ENCODE results near the gene SIRT1. TPM values are rescaled to one million over a fixed set of nuclear protein-coding genes. Genes with fewer than 3 reads are reported as not detected.

The SIRT1 gene
- total RNA-seq, 1 donor from 2014 or later: 29.3 TPM

- peaks cover 27% of the 10 kb centered on the region for H3K36me3 Mint-ChIP-seq (ENCODE audit: low read depth)
- intact Hi-C loops (cut with micrococcal nuclease): no loop called here
- H3K9me3 Mint-ChIP-seq: no peaks in the 10 kb centered on the region
- no peaks in the 10 kb centered on the region for H3K27me3 Mint-ChIP-seq (ENCODE audit: insufficient read depth)
- DNase-seq (ENCODE audit: low spot score): no peak
- H3K4me3 Mint-ChIP-seq: no peak overlapping the region
- H3K27ac Mint-ChIP-seq: no peak overlapping the region
- peaks cover 11% of the 10 kb centered on the region for H3K4me1 Mint-ChIP-seq (ENCODE audit: low read depth)
Measured at GRCh38 chr10:67893637-67894036, 9.2 kb downstream of the SIRT1 start.

GRCh38 chr10:67903581-67903980 lies 19.1 kb downstream of the SIRT1 start:
- Mint-ChIP-seq H3K36me3 (ENCODE audit: low read depth) (peaks cover 38% of the 10 kb centered on the region), H3K4me1 (ENCODE audit: low read depth) (peaks cover 5% of the 10 kb centered on the region), H3K27me3 (ENCODE audit: insufficient read depth) (no peaks in the 10 kb centered on the region), H3K4me3 (no peak overlapping the region), H3K27ac (no peak overlapping the region), H3K9me3 (no peaks in the 10 kb centered on the region)
- intact Hi-C loops (cut with micrococcal nuclease): no loop called here
- DNase-seq (ENCODE audit: low spot score): no peak

GRCh38 chr10:67912331-67912946 lies 28.0 kb downstream of the SIRT1 start:
- Mint-ChIP-seq H3K9me3 (no peaks in the 10 kb centered on the region), H3K4me1 (ENCODE audit: low read depth) (peaks cover 16% of the 10 kb centered on the region), H3K27me3 (ENCODE audit: insufficient read depth) (no peaks in the 10 kb centered on the region), H3K4me3 (no peak overlapping the region), H3K27ac (peak overlapping the region; percentile 54), H3K36me3 (ENCODE audit: low read depth) (peaks cover 57% of the 10 kb centered on the region)
- intact Hi-C loops (cut with micrococcal nuclease): no loop called here
- no peak for DNase-seq (ENCODE audit: low spot score)

- intact Hi-C loops (cut with micrococcal nuclease): no loop called here
- H3K36me3 Mint-ChIP-seq (ENCODE audit: low read depth): peaks cover 45% of the 10 kb centered on the region
- DNase-seq (ENCODE audit: low spot score): no peak
Measured at GRCh38 chr10:67914777-67915340, 30.4 kb downstream of the SIRT1 start.

GRCh38 chr10:67917169-67917568 lies 32.7 kb downstream of the SIRT1 start:
- no peaks in the 10 kb centered on the region for H3K27me3 Mint-ChIP-seq (ENCODE audit: insufficient read depth)
- DNase-seq (ENCODE audit: low spot score): no peak
- H3K9me3 Mint-ChIP-seq: no peaks in the 10 kb centered on the region
- no peak overlapping the region for H3K27ac Mint-ChIP-seq
- H3K4me1 Mint-ChIP-seq (ENCODE audit: low read depth): peaks cover 11% of the 10 kb centered on the region
- intact Hi-C loops (cut with micrococcal nuclease): loop anchor here (2.0 kb wide), 1 partner anchor 32 kb away; the partner anchor contains the start of gene SIRT1
- H3K36me3 Mint-ChIP-seq (ENCODE audit: low read depth): peaks cover 40% of the 10 kb centered on the region
- H3K4me3 Mint-ChIP-seq: no peak overlapping the region

More at GRCh38 chr10:67914777-67915340, 30.4 kb downstream of the SIRT1 start:
- Mint-ChIP-seq H3K9me3 (no peaks in the 10 kb centered on the region), H3K27me3 (ENCODE audit: insufficient read depth) (no peaks in the 10 kb centered on the region), H3K4me1 (ENCODE audit: low read depth) (peaks cover 16% of the 10 kb centered on the region), H3K27ac (no peak overlapping the region), H3K4me3 (no peak overlapping the region)

- peaks cover 35% of the 10 kb centered on the region for H3K36me3 Mint-ChIP-seq (ENCODE audit: low read depth)
- intact Hi-C loops (cut with micrococcal nuclease): loop anchor here (2.0 kb wide), 1 partner anchor 33 kb away; the partner anchor contains the start of gene SIRT1
- peaks cover 6% of the 10 kb centered on the region for H3K4me1 Mint-ChIP-seq (ENCODE audit: low read depth)
- no peak overlapping the region for H3K27ac Mint-ChIP-seq
- no peaks in the 10 kb centered on the region for H3K9me3 Mint-ChIP-seq
- H3K27me3 Mint-ChIP-seq (ENCODE audit: insufficient read depth): no peaks in the 10 kb centered on the region
- no peak overlapping the region for H3K4me3 Mint-ChIP-seq
- DNase-seq (ENCODE audit: low spot score): no peak
Measured at GRCh38 chr10:67917679-67918078, 33.2 kb downstream of the SIRT1 start.

GRCh38 chr10:67921065-67921464 lies 36.6 kb downstream of the SIRT1 start:
- H3K4me3 Mint-ChIP-seq: no peak overlapping the region
- H3K9me3 Mint-ChIP-seq: no peaks in the 10 kb centered on the region
- no peak overlapping the region for H3K27ac Mint-ChIP-seq
- no peak for DNase-seq (ENCODE audit: low spot score)
- H3K27me3 Mint-ChIP-seq (ENCODE audit: insufficient read depth): no peaks in the 10 kb centered on the region
- H3K4me1 Mint-ChIP-seq (ENCODE audit: low read depth): no peaks in the 10 kb centered on the region
- peaks cover 22% of the 10 kb centered on the region for H3K36me3 Mint-ChIP-seq (ENCODE audit: low read depth)
- intact Hi-C loops (cut with micrococcal nuclease): no loop called here

- H3K9me3 Mint-ChIP-seq: no peaks in the 10 kb centered on the region
- H3K27ac Mint-ChIP-seq: no peak overlapping the region
- H3K4me3 Mint-ChIP-seq: no peak overlapping the region
- no peaks in the 10 kb centered on the region for H3K27me3 Mint-ChIP-seq (ENCODE audit: insufficient read depth)
- H3K36me3 Mint-ChIP-seq (ENCODE audit: low read depth): peaks cover 21% of the 10 kb centered on the region
- H3K4me1 Mint-ChIP-seq (ENCODE audit: low read depth): no peaks in the 10 kb centered on the region
- DNase-seq (ENCODE audit: low spot score): no peak
- intact Hi-C loops (cut with micrococcal nuclease): no loop called here
Measured at GRCh38 chr10:67923551-67923950, 39.1 kb downstream of the SIRT1 start.

- no peaks in the 10 kb centered on the region for H3K27me3 Mint-ChIP-seq (ENCODE audit: insufficient read depth)
- H3K36me3 Mint-ChIP-seq (ENCODE audit: low read depth): peaks cover 21% of the 10 kb centered on the region
- H3K4me3 Mint-ChIP-seq: no peak overlapping the region
- no peaks in the 10 kb centered on the region for H3K4me1 Mint-ChIP-seq (ENCODE audit: low read depth)
- H3K9me3 Mint-ChIP-seq: no peaks in the 10 kb centered on the region
- DNase-seq (ENCODE audit: low spot score): no peak
- intact Hi-C loops (cut with micrococcal nuclease): no loop called here
- H3K27ac Mint-ChIP-seq: no peak overlapping the region
Measured at GRCh38 chr10:67924136-67924535, 39.7 kb downstream of the SIRT1 start.

GRCh38 chr10:67925449-67926005 lies 41.1 kb downstream of the SIRT1 start:
- no peaks in the 10 kb centered on the region for H3K4me1 Mint-ChIP-seq (ENCODE audit: low read depth)
- intact Hi-C loops (cut with micrococcal nuclease): no loop called here
- peaks cover 16% of the 10 kb centered on the region for H3K36me3 Mint-ChIP-seq (ENCODE audit: low read depth)
- no peak for DNase-seq (ENCODE audit: low spot score)
- no peaks in the 10 kb centered on the region for H3K27me3 Mint-ChIP-seq (ENCODE audit: insufficient read depth)
- H3K27ac Mint-ChIP-seq: no peak overlapping the region
- no peak overlapping the region for H3K4me3 Mint-ChIP-seq
- no peaks in the 10 kb centered on the region for H3K9me3 Mint-ChIP-seq

- no peaks in the 10 kb centered on the region for H3K27me3 Mint-ChIP-seq (ENCODE audit: insufficient read depth)
- no peak for DNase-seq (ENCODE audit: low spot score)
- H3K36me3 Mint-ChIP-seq (ENCODE audit: low read depth): peaks cover 14% of the 10 kb centered on the region
- no peak overlapping the region for H3K27ac Mint-ChIP-seq
- intact Hi-C loops (cut with micrococcal nuclease): no loop called here
- no peaks in the 10 kb centered on the region for H3K9me3 Mint-ChIP-seq
- no peak overlapping the region for H3K4me3 Mint-ChIP-seq
- no peaks in the 10 kb centered on the region for H3K4me1 Mint-ChIP-seq (ENCODE audit: low read depth)
Measured at GRCh38 chr10:67926951-67927350, 42.5 kb downstream of the SIRT1 start.

- no peaks in the 10 kb centered on the region for H3K9me3 Mint-ChIP-seq
- no peaks in the 10 kb centered on the region for H3K27me3 Mint-ChIP-seq (ENCODE audit: insufficient read depth)
- no peaks in the 10 kb centered on the region for H3K4me1 Mint-ChIP-seq (ENCODE audit: low read depth)
- H3K36me3 Mint-ChIP-seq (ENCODE audit: low read depth): peaks cover 18% of the 10 kb centered on the region
- intact Hi-C loops (cut with micrococcal nuclease): no loop called here
- DNase-seq (ENCODE audit: low spot score): no peak
- H3K4me3 Mint-ChIP-seq: no peak overlapping the region
- H3K27ac Mint-ChIP-seq: no peak overlapping the region
Measured at GRCh38 chr10:67933199-67933598, 48.7 kb downstream of the SIRT1 start.

GRCh38 chr10:67934336-67934735 lies 49.9 kb downstream of the SIRT1 start:
- H3K27ac Mint-ChIP-seq: no peak overlapping the region
- no peak overlapping the region for H3K4me3 Mint-ChIP-seq
- H3K27me3 Mint-ChIP-seq (ENCODE audit: insufficient read depth): no peaks in the 10 kb centered on the region
- intact Hi-C loops (cut with micrococcal nuclease): no loop called here
- H3K4me1 Mint-ChIP-seq (ENCODE audit: low read depth): no peaks in the 10 kb centered on the region
- no peak for DNase-seq (ENCODE audit: low spot score)
- peaks cover 18% of the 10 kb centered on the region for H3K36me3 Mint-ChIP-seq (ENCODE audit: low read depth)
- H3K9me3 Mint-ChIP-seq: no peaks in the 10 kb centered on the region

Measured in activated T-helper 1 cell treated with anti-CD3 and anti-CD28 coated beads, Interleukin-12 subunit alpha, Interleukin-12 subunit beta, Interleukin-2, Interleukin-4 antibody, amounts not matched to agents 30 ng/mL and 10 ng/mL and 1 ng/mL, durations not matched to agents 14 hours and 24 hours and 36 hours (primary cell).